Glutamatergic neuron (in vitro differentiated cells): ENCODE measurements around the gene SLC15A3. TPM values are rescaled to one million over a fixed set of nuclear protein-coding genes. Genes with fewer than 3 reads are reported as not detected.

Source experiments
- DNase-seq: peaks from one replicate; pipeline ENCODE4 v3.0.0; 2022
- H3K27ac Mint-ChIP-seq: one replicate; pipeline ENCODE4 v1.8.0; 2020; ENCODE audit warnings: mild to moderate bottlenecking, mixed read lengths, inconsistent platforms; ENCODE audit not compliant: unreplicated experiment
- H3K27me3 Mint-ChIP-seq: one replicate; pipeline ENCODE4 v1.8.0; 2020; ENCODE audit warnings: mild to moderate bottlenecking, moderate library complexity, mixed read lengths, inconsistent platforms; ENCODE audit not compliant: unreplicated experiment
- H3K36me3 Mint-ChIP-seq: one replicate; pipeline ENCODE4 v1.8.0; 2020; ENCODE audit warnings: mild to moderate bottlenecking, mixed read lengths, inconsistent platforms; ENCODE audit not compliant: unreplicated experiment
- H3K4me1 Mint-ChIP-seq: one replicate; pipeline ENCODE4 v1.8.0; 2020; ENCODE audit warnings: mild to moderate bottlenecking, low read depth, mixed read lengths, inconsistent platforms; ENCODE audit not compliant: unreplicated experiment
- H3K4me3 Mint-ChIP-seq: one replicate; pipeline ENCODE4 v1.8.0; 2020; ENCODE audit warnings: mild to moderate bottlenecking, mixed read lengths, inconsistent platforms; ENCODE audit not compliant: unreplicated experiment
- H3K9me3 Mint-ChIP-seq: one replicate; pipeline ENCODE4 v1.8.0; 2020; ENCODE audit warnings: mild to moderate bottlenecking, moderate library complexity, mixed read lengths, inconsistent platforms; ENCODE audit not compliant: unreplicated experiment
- total RNA-seq: library from RNA; stranded (reverse); fragmentation: NEBNext Ultra II Directional; extraction: Animal tissue kit (Norgen Biotek cat#: 25700); gene quantifications from one replicate; pipeline ENCODE4 v1.2.1, GENCODE V29; 2021; ENCODE audit not compliant: unreplicated experiment
- TF ChIP-seq, protein P1 (sequence below): fragments of 200-600 bp; sonication (generic); IDR thresholded peaks from one replicate; pipeline ENCODE4 v1.5.0; 2021; ENCODE audit not compliant: partially characterized antibody, unreplicated experiment

Gene SLC15A3
- total RNA-seq, 1 donor from 2014 or later, result 4.4 TPM

GRCh38 chr11:60988658-60989057, 36.7 kb upstream of the SLC15A3 start:
- Mint-ChIP-seq H3K9me3 (peaks cover under 1% of the 10 kb centered on the region), H3K4me1 (peaks cover 9% of the 10 kb centered on the region), H3K27ac (no peak overlapping the region), H3K4me3 (no peak overlapping the region), H3K36me3 (no peaks in the 10 kb centered on the region), H3K27me3 (no peaks in the 10 kb centered on the region)
- DNase-seq, result no peak
- TF ChIP-seq, protein P1, sequence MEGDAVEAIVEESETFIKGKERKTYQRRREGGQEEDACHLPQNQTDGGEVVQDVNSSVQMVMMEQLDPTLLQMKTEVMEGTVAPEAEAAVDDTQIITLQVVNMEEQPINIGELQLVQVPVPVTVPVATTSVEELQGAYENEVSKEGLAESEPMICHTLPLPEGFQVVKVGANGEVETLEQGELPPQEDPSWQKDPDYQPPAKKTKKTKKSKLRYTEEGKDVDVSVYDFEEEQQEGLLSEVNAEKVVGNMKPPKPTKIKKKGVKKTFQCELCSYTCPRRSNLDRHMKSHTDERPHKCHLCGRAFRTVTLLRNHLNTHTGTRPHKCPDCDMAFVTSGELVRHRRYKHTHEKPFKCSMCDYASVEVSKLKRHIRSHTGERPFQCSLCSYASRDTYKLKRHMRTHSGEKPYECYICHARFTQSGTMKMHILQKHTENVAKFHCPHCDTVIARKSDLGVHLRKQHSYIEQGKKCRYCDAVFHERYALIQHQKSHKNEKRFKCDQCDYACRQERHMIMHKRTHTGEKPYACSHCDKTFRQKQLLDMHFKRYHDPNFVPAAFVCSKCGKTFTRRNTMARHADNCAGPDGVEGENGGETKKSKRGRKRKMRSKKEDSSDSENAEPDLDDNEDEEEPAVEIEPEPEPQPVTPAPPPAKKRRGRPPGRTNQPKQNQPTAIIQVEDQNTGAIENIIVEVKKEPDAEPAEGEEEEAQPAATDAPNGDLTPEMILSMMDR, result no peak

GRCh38 chr11:60987577-60988277, 35.8 kb upstream of the SLC15A3 start:
- Mint-ChIP-seq H3K27ac (no peak overlapping the region), H3K27me3 (no peaks in the 10 kb centered on the region), H3K9me3 (no peaks in the 10 kb centered on the region), H3K36me3 (no peaks in the 10 kb centered on the region), H3K4me1 (peaks cover under 1% of the 10 kb centered on the region), H3K4me3 (no peak overlapping the region)
- no peak for DNase-seq
- TF ChIP-seq, protein P1, result no peak

DNA sequence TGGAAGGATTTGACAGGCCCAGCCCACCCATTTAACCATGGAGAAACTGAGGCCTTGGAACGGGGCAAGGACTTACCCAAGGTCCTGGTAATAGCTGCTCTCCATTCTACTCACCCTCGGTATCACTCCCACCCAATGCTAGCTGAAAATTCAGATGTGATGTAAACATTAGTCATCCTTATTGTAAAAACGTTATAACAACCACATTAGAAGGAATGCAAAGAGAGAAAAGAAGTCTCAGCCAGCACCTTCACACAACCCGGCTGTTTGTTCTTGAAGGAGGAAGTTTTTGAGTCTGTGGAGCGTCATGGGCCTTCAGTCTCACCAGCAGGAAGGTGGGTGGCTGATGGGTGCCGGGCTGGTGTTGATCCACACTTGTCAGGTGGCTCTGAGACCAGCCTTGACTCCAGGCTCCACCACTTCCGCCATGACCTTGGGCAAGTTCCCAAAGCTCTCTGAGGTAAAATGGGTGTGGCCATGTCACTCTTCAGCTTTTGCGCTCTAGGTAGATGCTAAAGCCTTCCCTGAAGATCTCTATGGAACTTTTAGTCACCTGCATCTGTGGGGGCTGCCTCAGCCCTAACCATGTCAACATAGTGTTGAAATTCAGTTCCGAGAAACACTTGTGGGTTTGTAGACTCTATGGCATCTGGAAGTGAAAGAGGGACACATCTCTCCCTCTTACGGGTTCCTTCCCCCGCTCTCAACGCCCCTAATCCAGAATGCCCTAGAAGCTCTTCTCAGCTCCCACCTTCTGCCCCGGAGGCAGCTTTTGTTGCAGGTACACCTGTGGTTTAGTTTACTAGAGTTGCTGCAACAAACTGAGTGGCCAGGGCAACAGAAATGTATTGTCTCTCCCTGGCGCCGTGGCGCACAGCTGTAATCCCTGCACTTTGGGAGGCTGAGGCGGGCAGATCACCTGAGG, 34.3 kb upstream of the SLC15A3 start:
- Mint-ChIP-seq H3K9me3 (no peaks in the 10 kb centered on the region), H3K4me1 (no peaks in the 10 kb centered on the region), H3K4me3 (no peak overlapping the region), H3K36me3 (no peaks in the 10 kb centered on the region), H3K27me3 (no peaks in the 10 kb centered on the region), H3K27ac (no peak overlapping the region)
- TF ChIP-seq, protein P1, result no peak
- no peak for DNase-seq

DNA sequence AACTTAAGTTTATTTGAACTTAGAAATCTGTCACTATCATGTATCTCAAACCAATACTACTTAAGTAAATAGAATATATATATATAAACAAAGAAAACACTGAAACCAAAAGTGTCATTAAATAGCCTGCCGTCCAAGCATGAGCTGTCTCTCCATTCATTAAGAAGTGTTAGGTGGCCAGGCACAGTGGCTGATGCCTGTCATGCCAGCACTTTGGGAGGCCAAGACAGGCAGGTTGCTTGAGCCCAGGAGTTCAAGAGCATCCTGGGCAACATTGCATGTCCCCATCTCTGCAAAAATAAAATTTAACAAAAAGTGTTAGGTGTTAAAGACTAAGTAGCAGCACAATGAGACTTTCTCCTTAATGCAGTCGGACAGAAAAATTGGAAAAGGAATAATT, 33.5 kb upstream of the SLC15A3 start:
- Mint-ChIP-seq H3K9me3 (no peaks in the 10 kb centered on the region), H3K4me1 (no peaks in the 10 kb centered on the region), H3K27me3 (no peaks in the 10 kb centered on the region), H3K36me3 (no peaks in the 10 kb centered on the region), H3K27ac (no peak overlapping the region), H3K4me3 (no peak overlapping the region)
- DNase-seq, result no peak
- TF ChIP-seq, protein P1, result no peak

DNA sequence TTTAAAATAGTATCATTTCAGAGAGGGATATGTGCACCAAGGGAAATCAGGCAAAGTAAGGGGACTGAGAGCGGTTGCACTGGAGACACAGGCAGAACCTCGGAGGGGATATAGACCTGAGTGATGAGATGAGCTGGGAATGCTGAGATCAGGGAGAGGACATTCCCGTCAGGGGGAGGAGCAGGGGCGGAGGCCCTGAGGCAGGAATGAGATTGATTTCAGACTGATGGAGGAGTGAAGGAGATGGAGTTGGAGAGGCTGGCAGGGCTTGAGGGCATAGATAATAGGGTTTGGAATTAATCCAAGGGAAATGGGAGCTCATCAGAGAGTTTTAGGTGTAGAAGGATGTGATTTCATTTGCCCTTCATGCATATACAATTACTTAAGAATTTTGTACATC, 32.7 kb upstream of the SLC15A3 start:
- Mint-ChIP-seq H3K9me3 (no peaks in the 10 kb centered on the region), H3K27me3 (no peaks in the 10 kb centered on the region), H3K27ac (no peak overlapping the region), H3K36me3 (no peaks in the 10 kb centered on the region), H3K4me3 (no peak overlapping the region), H3K4me1 (no peaks in the 10 kb centered on the region)
- TF ChIP-seq, protein P1, result no peak
- DNase-seq, result no peak
